HG03575 (cell line): ENCODE results near the gene C19orf12.

Source experiments
- ATAC-seq: cut with Tn5 transposase; IDR thresholded peaks from one replicate; pipeline ENCODE4 v1.9.1; 2021; ENCODE audit not compliant: unreplicated experiment, insufficient number of reproducible peaks, low FRiP score; ENCODE audit errors: extremely low read depth

The C19orf12 gene

GRCh38 chr19:29702161-29702962 is 12.7 kb downstream of the C19orf12 start:
- ATAC-seq: no peak

GRCh38 chr19:29700498-29700897 is 14.6 kb downstream of the C19orf12 start:
- no peak for ATAC-seq

GRCh38 chr19:29699861-29700260 is 15.2 kb downstream of the C19orf12 start:
- no peak for ATAC-seq

- ATAC-seq: no peak
These were observed 17.4 kb downstream of the C19orf12 start for GRCh38 chr19:29697523-29698261.

- no peak for ATAC-seq
These were observed 18.6 kb downstream of the C19orf12 start for GRCh38 chr19:29696565-29696846.

- ATAC-seq: no peak
These were observed 19.1 kb downstream of the C19orf12 start for GRCh38 chr19:29695765-29696564.

GRCh38 chr19:29694669-29695627 is 20.1 kb downstream of the C19orf12 start:
- no peak for ATAC-seq

DNA sequence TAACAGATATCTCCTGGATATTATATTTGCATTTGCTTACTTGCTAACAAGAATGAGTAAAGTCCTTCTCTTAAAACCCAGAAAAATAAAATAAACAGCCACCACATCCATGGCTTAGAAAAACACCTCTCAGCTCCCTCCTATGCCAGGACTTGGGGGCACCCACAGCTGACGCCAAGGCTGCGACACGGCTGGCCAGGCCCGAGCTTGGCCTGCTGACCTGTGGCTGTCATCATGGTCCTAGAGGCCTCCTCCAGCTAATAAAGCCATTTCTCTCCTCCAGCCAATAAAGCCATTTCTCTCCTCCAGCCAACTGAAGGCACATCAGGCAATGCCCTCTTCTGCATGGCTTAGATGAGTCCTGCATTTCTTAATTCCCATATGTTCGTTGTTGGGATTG is 20.9 kb downstream of the C19orf12 start:
- no peak for ATAC-seq

GRCh38 chr19:29690842-29691241 is 24.2 kb downstream of the C19orf12 start:
- ATAC-seq: no peak

GRCh38 chr19:29687897-29688728 is 26.9 kb downstream of the C19orf12 start:
- ATAC-seq: no peak

- no peak for ATAC-seq
These were observed 27.7 kb downstream of the C19orf12 start for GRCh38 chr19:29687244-29687896.

DNA sequence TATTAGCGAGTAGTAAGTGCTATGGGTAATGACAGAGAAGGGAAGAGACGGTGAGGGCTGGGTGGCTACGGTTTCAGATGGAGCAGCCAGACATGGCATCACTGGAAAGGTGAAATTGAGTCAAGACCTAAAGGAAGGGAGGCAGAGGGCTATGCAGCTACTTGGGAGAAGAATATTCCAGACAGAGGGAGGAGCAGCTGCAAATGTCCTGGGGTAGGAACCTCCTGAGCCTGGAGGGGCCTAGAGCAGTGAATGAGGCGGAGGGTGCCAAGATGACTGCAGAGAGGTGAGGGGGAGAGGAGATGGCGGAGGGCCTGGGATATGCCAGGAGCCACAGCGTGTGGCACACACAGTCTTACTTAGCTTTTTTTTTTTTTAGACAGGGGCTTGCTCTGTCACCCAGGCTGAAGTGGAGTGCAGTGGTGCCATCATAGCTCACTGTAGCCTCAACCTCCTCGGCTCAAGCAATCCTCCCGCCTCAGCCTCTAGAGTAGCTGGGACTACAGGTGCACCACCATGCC is 28.7 kb downstream of the C19orf12 start:
- no peak for ATAC-seq

DNA sequence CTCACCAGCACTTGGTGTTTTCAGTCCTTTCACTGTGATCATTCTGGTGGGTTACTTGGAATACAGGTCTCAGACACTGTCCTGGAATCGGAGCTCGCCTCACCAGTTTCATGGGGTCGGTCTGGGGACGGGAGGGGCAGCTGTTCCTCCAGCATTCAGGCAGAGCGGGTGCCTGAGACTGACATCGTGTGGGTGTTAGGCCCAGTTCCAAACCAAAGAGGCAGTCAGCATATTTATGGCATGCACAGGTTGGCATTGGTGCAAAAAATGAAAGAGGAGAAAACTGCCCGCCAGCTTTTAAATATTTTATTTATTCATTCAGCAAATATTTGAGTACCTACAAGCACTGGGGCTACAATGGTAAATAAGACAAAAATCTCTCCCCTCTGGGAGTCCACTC is 29.7 kb downstream of the C19orf12 start:
- ATAC-seq: no peak

GRCh38 chr19:29683009-29683408 is 32.1 kb downstream of the C19orf12 start:
- no peak for ATAC-seq

GRCh38 chr19:29682236-29682895 is 32.7 kb downstream of the C19orf12 start:
- no peak for ATAC-seq

- ATAC-seq: no peak
These were observed 33.4 kb downstream of the C19orf12 start for GRCh38 chr19:29681422-29682235.
